Activated CD4-positive, CD25-positive, alpha-beta regulatory T cell treated with anti-CD3 and anti-CD28 coated beads, Interleukin-2, amount 50 U/mL, for 16 hours (primary cell): Measurements from ENCODE around the gene PIEZO2.

ENCODE experiments used
- DNase-seq: peaks from one replicate; pipeline ENCODE4 v3.0.0-alpha.2; 2020; ENCODE audit warnings: low read depth, low spot score

Gene PIEZO2

DNA sequence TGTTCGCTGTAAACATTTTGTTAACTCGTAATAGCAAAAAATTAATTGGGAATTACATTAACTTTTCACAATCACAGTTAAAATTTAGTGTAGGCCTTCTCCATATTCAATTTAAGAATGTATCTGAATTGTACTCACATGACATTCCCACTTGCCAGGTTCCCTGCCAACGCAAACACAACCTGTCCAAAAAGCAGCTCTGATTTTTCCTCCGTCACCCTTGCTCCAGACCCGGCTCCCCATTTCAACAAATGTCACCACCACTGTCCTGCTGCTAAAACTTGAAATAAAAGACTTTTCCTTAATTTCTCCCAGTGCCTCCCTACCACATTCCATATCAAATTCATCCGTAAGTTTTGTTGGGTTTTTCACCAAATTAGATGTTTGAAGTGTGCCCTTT, 120.3 kb downstream of the PIEZO2 start:
- DNase-seq = no peak

DNA sequence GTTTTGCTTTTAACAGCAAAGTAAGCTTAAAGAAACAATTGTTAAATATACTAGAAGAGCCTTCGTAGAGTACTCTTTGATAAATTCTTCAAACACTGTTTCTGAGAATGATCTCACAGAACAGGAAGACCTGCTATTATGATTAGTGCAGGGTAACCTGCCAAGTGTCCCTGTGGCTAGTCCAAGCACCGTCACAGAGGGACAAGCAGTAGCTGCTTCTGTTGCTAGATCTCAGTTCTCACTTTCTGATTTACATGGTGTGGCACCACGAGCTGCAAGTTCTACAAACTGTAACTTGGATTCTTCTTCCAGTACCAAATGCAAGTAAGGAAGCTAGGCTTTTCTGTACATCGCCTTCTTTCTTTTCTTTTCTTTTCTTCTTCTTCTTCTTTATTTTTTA, 121.5 kb downstream of the PIEZO2 start:
- DNase-seq = no peak

GRCh38 chr18:11025671-11026070, 123.7 kb downstream of the PIEZO2 start:
- no peak for DNase-seq

GRCh38 chr18:11024928-11025669, 124.3 kb downstream of the PIEZO2 start:
- no peak for DNase-seq

DNA sequence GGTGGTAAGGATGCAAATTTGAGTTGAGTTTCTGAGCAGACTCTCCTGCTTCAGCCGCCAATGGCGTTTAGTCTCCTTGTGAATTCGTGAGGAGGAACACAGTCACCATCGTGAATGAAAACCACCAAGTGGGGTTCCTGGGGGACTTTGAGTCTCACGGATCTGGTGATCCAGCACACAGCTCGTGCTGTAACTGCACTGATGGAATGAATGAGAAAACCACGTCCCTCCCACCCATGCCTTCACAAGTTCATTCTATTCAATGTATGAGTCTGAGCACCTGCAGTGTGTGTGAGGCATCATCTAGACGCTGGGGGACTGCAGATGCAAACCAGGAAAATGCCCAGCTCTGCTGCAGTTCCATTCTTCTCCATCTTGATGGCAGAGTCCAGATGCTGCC, 127.9 kb downstream of the PIEZO2 start:
- DNase-seq = no peak

DNA sequence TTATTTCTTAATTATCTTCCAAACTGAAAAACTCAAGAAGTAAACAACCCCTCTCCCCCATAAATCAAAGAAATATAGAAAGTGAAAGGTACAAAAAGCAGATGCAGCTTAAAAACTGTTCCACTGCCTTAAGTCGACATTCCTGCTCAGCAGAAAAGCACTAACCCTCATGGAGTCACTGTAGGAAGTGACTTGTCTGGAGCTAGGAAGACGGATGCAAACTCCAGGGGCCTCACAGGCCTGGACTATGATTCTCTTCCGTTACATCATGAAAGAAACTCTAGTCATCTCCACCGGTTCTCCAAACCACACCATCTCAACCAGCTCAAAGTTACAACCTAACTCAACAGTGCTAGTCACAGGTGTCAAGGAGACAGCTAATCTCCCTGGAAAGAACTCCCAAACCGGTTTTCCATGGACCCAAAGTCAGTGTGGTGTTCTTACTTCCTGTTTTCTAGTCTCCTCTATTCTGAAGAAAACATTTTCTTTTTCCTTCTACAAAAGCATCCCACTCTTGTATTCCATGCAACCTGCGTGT, 128.4 kb downstream of the PIEZO2 start:
- DNase-seq = no peak

DNA sequence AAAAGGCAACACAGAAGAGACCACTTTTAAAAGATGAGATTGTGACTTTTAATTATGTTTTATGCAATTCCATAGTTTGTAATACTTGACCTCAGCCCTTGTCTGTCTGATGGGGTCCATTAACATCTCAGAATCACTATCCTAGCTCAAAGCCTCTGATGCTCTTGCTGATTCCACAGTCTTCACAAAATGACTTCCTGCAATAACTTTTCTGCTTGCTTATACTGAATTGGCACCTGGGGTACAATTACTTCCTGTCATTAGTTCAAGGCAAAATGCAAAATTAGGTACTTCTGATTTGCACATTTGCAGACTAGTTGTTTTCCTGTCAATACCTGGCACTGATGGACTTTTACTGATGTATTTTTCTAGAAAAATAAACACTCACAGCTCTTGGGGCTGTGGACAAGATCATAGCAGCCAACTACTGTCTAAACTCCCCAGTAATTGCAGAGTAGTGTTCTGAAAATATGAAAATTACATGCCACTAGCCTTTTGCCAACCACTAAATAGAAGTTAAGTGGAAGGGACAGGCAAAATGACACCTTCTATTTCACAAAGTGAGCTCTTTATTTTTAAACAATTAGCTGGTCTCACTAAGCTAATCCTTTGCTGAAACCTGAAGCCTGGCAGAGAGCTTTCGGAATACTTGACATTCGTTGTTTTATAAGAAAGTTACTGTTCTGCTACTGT, 129.1 kb downstream of the PIEZO2 start:
- DNase-seq = no peak

GRCh38 chr18:11019295-11020105, 129.9 kb downstream of the PIEZO2 start:
- no peak for DNase-seq

- no peak for DNase-seq
Measured at GRCh38 chr18:11009869-11010268, 139.5 kb downstream of the PIEZO2 start.

- DNase-seq = no peak
Measured at GRCh38 chr18:11009147-11009546, 140.2 kb downstream of the PIEZO2 start.

DNA sequence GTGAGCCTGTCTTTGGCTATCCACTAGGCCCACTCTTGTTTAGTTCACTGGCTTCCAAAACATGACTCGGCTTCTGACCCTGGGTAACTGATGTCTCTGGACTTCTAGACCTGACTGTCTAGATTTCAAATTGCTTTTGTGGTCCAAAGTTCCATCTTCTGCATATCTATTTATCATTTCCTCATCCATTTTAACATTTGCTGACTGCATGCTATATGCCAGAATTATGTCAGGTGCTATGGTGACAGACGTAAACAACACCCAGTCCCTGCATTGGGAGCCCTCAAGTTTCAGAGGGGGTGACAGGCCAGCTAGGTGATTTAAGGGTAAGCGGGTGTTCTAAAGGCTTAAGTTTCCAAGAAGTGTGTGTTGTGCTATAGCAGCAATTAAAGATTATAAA, 140.9 kb downstream of the PIEZO2 start:
- DNase-seq = no peak

GRCh38 chr18:11005528-11005927, 143.8 kb downstream of the PIEZO2 start:
- DNase-seq = no peak

GRCh38 chr18:11004951-11005350, 144.4 kb downstream of the PIEZO2 start:
- no peak for DNase-seq

DNA sequence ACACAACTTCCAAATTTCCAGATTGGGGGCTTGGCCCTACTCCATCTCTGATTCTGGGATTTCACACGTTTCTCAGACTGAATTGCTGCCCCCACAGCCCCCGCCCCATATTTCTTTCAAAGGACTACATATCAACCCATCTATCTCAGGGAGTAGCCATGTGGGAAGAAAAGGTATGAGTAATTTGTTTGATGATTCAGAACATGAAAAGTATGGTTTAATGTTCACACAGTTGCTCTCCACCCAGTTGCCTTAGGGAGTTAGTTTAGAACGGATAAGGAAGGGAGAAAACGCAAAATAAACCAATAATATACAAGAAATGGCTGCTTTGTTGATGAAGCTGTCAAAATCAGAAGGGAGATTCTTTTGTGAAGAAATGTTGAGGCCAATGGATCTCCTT, 145.1 kb downstream of the PIEZO2 start:
- no peak for DNase-seq

DNA sequence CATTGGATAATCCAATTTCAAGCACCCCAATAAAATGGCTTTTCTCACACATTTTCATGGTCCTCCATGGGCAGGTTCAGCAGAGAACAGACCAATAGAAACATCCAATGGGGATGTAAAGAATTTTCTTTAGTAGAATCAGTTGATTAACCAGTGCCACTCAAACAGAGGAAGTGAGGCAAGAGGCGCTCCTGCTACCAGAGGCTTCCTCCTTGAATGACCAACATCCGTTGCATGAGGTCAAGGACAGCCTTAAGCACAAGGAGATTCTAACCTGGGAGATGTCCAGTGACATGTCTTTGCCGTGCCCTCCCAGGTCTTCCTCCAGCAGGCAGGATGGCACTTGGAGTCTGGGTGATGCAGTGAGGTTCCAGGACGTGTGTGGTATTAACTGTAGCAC, 146.6 kb downstream of the PIEZO2 start:
- DNase-seq = no peak

DNA sequence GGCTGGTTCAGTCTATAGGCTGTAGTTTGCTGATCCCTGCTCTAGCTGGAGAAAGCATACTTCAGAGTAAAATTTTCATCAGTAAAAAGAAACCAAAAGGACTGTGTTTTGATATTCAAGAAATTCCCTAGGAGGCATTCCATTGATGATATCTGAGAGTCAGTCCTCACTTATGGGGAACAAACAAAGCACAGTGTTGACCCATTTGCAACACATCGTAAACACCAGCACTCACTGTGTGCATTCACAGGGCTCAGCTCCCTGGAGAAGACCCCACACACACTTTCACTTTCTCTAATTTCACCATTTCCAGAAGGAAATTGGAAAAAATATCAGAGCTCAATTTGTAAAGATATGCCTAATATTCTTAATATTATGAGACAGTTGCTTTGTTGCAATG, 147.1 kb downstream of the PIEZO2 start:
- DNase-seq = no peak

DNA sequence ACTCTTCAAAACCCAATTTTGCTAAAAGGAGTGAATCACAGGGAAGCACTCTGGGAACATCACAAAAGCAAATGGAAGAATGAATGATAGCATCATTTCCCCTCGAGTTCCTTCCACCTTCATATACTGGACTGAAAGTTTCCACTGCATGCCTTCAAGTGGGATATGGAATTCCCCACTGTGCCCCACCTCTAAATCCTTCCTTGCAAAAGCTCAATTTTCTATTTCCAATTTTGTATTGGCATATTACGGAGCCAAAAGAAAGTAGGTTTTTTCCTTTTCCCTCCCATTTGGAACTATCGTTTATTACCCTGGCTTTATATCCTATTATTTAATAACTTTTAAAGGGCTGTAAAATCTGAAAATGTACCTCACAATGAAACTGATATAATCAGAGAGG, 149.3 kb downstream of the PIEZO2 start:
- no peak for DNase-seq

DNA sequence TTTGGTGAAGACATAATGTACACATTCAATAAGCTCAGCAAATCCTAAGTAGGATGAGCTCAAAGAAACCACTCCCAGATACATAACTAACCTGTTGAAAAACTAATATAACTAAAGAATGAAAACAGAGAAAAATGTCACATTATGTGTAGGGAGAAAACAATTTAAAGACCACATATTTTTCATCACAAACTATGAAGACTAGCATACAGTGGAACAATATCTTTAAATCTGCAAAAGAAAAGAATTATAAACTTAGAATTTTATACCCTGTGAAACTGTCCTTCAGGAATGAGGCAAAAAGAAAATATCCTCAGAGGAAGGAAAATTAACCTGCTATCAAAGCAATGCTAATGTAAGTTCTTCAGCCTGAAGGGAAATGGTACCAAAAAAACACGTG, 151.5 kb downstream of the PIEZO2 start:
- no peak for DNase-seq

GRCh38 chr18:10995550-10995949, 153.8 kb downstream of the PIEZO2 start:
- DNase-seq = no peak

DNA sequence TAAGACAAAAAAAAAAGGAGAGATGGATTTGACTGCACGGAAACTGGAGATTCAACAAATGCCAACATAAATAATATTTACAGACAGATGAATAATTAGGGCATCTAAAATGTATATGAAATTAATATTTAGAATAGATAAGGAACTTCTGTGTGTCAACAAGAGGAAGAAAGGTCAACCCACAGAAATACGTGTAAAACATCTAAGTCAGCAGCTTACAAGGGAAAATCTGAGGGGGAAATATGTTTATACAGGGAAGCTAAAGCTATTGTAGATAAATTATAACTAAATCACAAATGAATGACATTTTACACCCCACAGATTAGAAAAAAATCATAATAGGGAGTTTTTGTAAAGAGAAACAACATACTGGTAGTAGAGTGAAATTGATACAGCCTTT, 159.9 kb downstream of the PIEZO2 start:
- no peak for DNase-seq

- no peak for DNase-seq
Measured at GRCh38 chr18:10985689-10986088, 163.7 kb downstream of the PIEZO2 start.

DNA sequence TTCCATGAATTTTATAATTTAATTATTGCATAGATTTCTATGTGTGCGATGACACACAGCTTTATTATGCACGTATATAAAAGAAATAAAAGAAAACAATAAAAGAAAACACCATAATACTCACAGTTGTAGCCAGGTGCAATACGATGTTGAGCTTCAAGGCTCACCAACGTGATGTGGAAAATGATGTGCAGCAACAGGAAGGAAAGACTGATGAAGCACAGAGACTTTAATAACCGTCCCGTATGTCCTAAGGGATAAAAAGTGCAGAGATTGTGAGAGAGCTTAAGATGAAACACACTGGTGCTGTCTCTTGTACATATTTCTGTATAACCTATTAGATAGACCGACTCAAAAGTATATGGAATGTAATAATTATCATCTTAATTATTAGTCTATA, 170.0 kb downstream of the PIEZO2 start:
- DNase-seq = no peak
